Natural killer cell (primary cell): ENCODE data around the gene TIMP4. TPM values are rescaled to one million over a fixed set of nuclear protein-coding genes. Genes with fewer than 3 reads are reported as not detected.

ENCODE experiments used
- ATAC-seq, 3 donors: fragments of 150-1000 bp in 2 of 3; fragments of 200-7000 bp in 1 of 3; cut with Tn5 transposase; 1 replicate in 1 of 3; 2 replicates in 2 of 3; pipeline ENCODE4 v1.10.0; 2021; ENCODE audit warnings: mild to moderate bottlenecking in 2 of 3, moderate library complexity in 2 of 3
- DNase-seq, 2 donors: peaks; one replicate each; pipeline versions ENCODE4 v3.0.0 to v3.0.0-alpha.2; 2013 to 2021; ENCODE audit warnings: mixed read lengths in 1 of 2
- H3K27ac ChIP-seq: one replicate; pipeline ENCODE4 v1.5.1; 2013; ENCODE audit warnings: mild to moderate bottlenecking, low read length
- H3K27me3 ChIP-seq: one replicate; pipeline ENCODE4 v1.6.1; 2013; ENCODE audit warnings: low read length; ENCODE audit not compliant: control insufficient read depth, insufficient read depth
- H3K36me3 ChIP-seq: one replicate; pipeline ENCODE4 v1.6.1; 2013; ENCODE audit warnings: low read length; ENCODE audit not compliant: control insufficient read depth, insufficient read depth
- H3K4me1 ChIP-seq: one replicate; pipeline ENCODE4 v1.6.1; 2013; ENCODE audit warnings: low read length; ENCODE audit not compliant: control insufficient read depth, insufficient read depth
- H3K4me3 ChIP-seq: one replicate; pipeline ENCODE4 v1.5.1; 2013; ENCODE audit warnings: low read length
- H3K9me3 ChIP-seq: one replicate; pipeline ENCODE4 v1.6.1; 2013; ENCODE audit warnings: low read length; ENCODE audit not compliant: control insufficient read depth, insufficient read depth
- H3K27ac Mint-ChIP-seq, 2 donors: one replicate each; pipeline ENCODE4 v1.8.0; 2022; ENCODE audit warnings: mild to moderate bottlenecking in 2 of 2, mixed read lengths in 2 of 2, moderate library complexity in 1 of 2
- H3K27me3 Mint-ChIP-seq, 2 donors: one replicate each; pipeline ENCODE4 v1.8.0; 2022; ENCODE audit warnings: low read depth in 2 of 2, mixed read lengths in 2 of 2
- H3K36me3 Mint-ChIP-seq: one replicate; pipeline ENCODE4 v1.8.0; 2022; ENCODE audit warnings: mixed read lengths
- H3K4me1 Mint-ChIP-seq, 2 donors: one replicate each; pipeline ENCODE4 v1.8.0; 2022; ENCODE audit warnings: mixed read lengths in 2 of 2
- H3K4me3 Mint-ChIP-seq: one replicate; pipeline ENCODE4 v1.8.0; 2022; ENCODE audit warnings: mild to moderate bottlenecking, moderate library complexity, mixed read lengths
- H3K9me3 Mint-ChIP-seq, 2 donors: one replicate each; pipeline ENCODE4 v1.8.0; 2022; ENCODE audit warnings: mixed read lengths in 2 of 2
- CTCF ChIP-seq: fragments of 200-600 bp; IDR thresholded peaks from one replicate; pipeline ENCODE4 v1.8.0; 2022; ENCODE audit warnings: antibody characterized with exemption
- WGBS: methylation state at CpG from one replicate; pipeline ENCODE4 v1.1.7; 2013; ENCODE audit warnings: missing lambda C conversion rate; ENCODE audit not compliant: insufficient coverage; 5-methylcytosine and 5-hydroxymethylcytosine counted together
- intact Hi-C: fragments of 100-400 bp; cut with micrococcal nuclease; formaldehyde crosslinking; loops from one replicate; pipeline ENCODE4 v1.14.2; 2022
- total RNA-seq, 4 donors: library from RNA; stranded (reverse); fragments of 120-200 nt in 1 of 4; gene quantifications; one replicate each; pipeline versions ENCODE4 v1.2.3 to v1.2.4, GENCODE V29; 2013 to 2022

The TIMP4 gene
- total RNA-seq, 3 donors from 2014 or later (not counting 1 experiment from before 2014, with no cell fraction given): not detected

GRCh38 chr3:12127391-12127790, 31.3 kb downstream of the TIMP4 start:
- TF ChIP-seq CTCF: no peak
- Mint-ChIP-seq H3K4me3 (no peak overlapping the region), H3K9me3 (no peaks in the 10 kb centered on the region), H3K36me3 (no peaks in the 10 kb centered on the region), H3K27ac (no peak overlapping the region), H3K4me1 (no peaks in the 10 kb centered on the region), H3K27me3 (peaks cover 0 to 10% of the 10 kb centered on the region in 2 donors)
- WGBS: 96% methylated on average over 1 of the region's 1 CpG
- H3K4me3 ChIP-seq: no peak overlapping the region
- no peaks in the 10 kb centered on the region for H3K36me3 ChIP-seq
- no peak overlapping the region for H3K27ac ChIP-seq
- H3K27me3 ChIP-seq: no peaks in the 10 kb centered on the region
- DNase-seq (no peak), ATAC-seq (no peak)
- H3K4me1 ChIP-seq: no peaks in the 10 kb centered on the region
- H3K9me3 ChIP-seq: no peaks in the 10 kb centered on the region
- intact Hi-C loops: no loop called here

- Mint-ChIP-seq H3K36me3 (no peaks in the 10 kb centered on the region), H3K27ac (no peak overlapping the region), H3K27me3 (peaks cover 0 to 9% of the 10 kb centered on the region in 2 donors), H3K9me3 (no peaks in the 10 kb centered on the region), H3K4me1 (no peaks in the 10 kb centered on the region), H3K4me3 (no peak overlapping the region)
- no peak for TF ChIP-seq CTCF
- DNase-seq (no peak), ATAC-seq (no peak)
- H3K27me3 ChIP-seq: no peaks in the 10 kb centered on the region
- H3K4me1 ChIP-seq: no peaks in the 10 kb centered on the region
- H3K27ac ChIP-seq: no peak overlapping the region
- no peaks in the 10 kb centered on the region for H3K36me3 ChIP-seq
- no peak overlapping the region for H3K4me3 ChIP-seq
- H3K9me3 ChIP-seq: no peaks in the 10 kb centered on the region
- intact Hi-C loops: no loop called here
- 60% methylated on average over 1 of the region's 1 CpG for WGBS
Measured at GRCh38 chr3:12125772-12126171, 32.9 kb downstream of the TIMP4 start.

GRCh38 chr3:12121466-12121865, 37.2 kb downstream of the TIMP4 start:
- Histone ChIP-seq H3K9me3 (no peaks in the 10 kb centered on the region), H3K27ac (no peak overlapping the region), H3K36me3 (no peaks in the 10 kb centered on the region), H3K4me3 (no peak overlapping the region), H3K4me1 (no peaks in the 10 kb centered on the region), H3K27me3 (no peaks in the 10 kb centered on the region)
- no peak overlapping the region for H3K27ac Mint-ChIP-seq
- intact Hi-C loops: no loop called here
- no peak overlapping the region for H3K4me3 Mint-ChIP-seq
- ATAC-seq (no peak), DNase-seq (no peak)
- no peaks in the 10 kb centered on the region for H3K36me3 Mint-ChIP-seq
- H3K27me3 Mint-ChIP-seq: peaks cover 0 to 17% of the 10 kb centered on the region in 2 donors
- no peaks in the 10 kb centered on the region for H3K9me3 Mint-ChIP-seq
- no peak for TF ChIP-seq CTCF
- H3K4me1 Mint-ChIP-seq: no peaks in the 10 kb centered on the region

- peaks cover 0 to 17% of the 10 kb centered on the region in 2 donors for H3K27me3 Mint-ChIP-seq
- DNase-seq: no peak
- H3K27ac Mint-ChIP-seq: no peak overlapping the region
Measured at GRCh38 chr3:12120374-12121140, 38.2 kb downstream of the TIMP4 start.

More at GRCh38 chr3:12120374-12121140, 38.2 kb downstream of the TIMP4 start:
- WGBS: 37% methylated on average over 5 of the region's 5 CpGs
- no peaks in the 10 kb centered on the region for H3K4me1 ChIP-seq
- H3K36me3 ChIP-seq: no peaks in the 10 kb centered on the region
- ATAC-seq: no peak
- no peak overlapping the region for H3K27ac ChIP-seq
- Mint-ChIP-seq H3K36me3 (no peaks in the 10 kb centered on the region), H3K4me1 (no peaks in the 10 kb centered on the region), H3K4me3 (no peak overlapping the region), H3K9me3 (no peaks in the 10 kb centered on the region)
- intact Hi-C loops: no loop called here
- no peaks in the 10 kb centered on the region for H3K27me3 ChIP-seq
- no peak overlapping the region for H3K4me3 ChIP-seq
- TF ChIP-seq CTCF: no peak
- H3K9me3 ChIP-seq: no peaks in the 10 kb centered on the region
